ENCODE measurements around the gene PDGFA. TPM values are rescaled to one million over a fixed set of nuclear protein-coding genes. Genes with fewer than 3 reads are reported as not detected.

Gene PDGFA
- polyA plus RNA-seq, 3 donors from 2014 or later = 0.29 to 0.59 TPM; not detected in 1

- DNase-seq = no peak
- Mint-ChIP-seq H3K4me3 (no peak overlapping the region), H3K27me3 (ENCODE audit: low read depth in 3 of 3) (peaks cover 2% of the 10 kb centered on the region in 3 donors), H3K9me3 (no peaks in the 10 kb centered on the region), H3K36me3 (no peaks in the 10 kb centered on the region), H3K27ac (no peak overlapping the region), H3K4me1 (peaks cover 9 to 10% of the 10 kb centered on the region in 2 donors)
Observed at GRCh38 chr7:455110-455928, 64.3 kb downstream of the PDGFA start.

GRCh38 chr7:454356-455109 is 65.1 kb downstream of the PDGFA start:
- peaks cover 2 to 5% (median 2%) of the 10 kb centered on the region in 3 donors for H3K27me3 Mint-ChIP-seq (ENCODE audit: low read depth in 3 of 3)
- no peaks in the 10 kb centered on the region for H3K36me3 Mint-ChIP-seq
- no peak for DNase-seq
- H3K4me3 Mint-ChIP-seq = no peak overlapping the region
- no peak overlapping the region for H3K27ac Mint-ChIP-seq
- peaks cover 9 to 10% of the 10 kb centered on the region in 2 donors for H3K4me1 Mint-ChIP-seq
- no peaks in the 10 kb centered on the region for H3K9me3 Mint-ChIP-seq

GRCh38 chr7:453597-454306 is 65.9 kb downstream of the PDGFA start:
- Mint-ChIP-seq H3K4me3 (no peak overlapping the region), H3K4me1 (peaks cover 9 to 10% of the 10 kb centered on the region in 2 donors)
- no peak for DNase-seq

DNA sequence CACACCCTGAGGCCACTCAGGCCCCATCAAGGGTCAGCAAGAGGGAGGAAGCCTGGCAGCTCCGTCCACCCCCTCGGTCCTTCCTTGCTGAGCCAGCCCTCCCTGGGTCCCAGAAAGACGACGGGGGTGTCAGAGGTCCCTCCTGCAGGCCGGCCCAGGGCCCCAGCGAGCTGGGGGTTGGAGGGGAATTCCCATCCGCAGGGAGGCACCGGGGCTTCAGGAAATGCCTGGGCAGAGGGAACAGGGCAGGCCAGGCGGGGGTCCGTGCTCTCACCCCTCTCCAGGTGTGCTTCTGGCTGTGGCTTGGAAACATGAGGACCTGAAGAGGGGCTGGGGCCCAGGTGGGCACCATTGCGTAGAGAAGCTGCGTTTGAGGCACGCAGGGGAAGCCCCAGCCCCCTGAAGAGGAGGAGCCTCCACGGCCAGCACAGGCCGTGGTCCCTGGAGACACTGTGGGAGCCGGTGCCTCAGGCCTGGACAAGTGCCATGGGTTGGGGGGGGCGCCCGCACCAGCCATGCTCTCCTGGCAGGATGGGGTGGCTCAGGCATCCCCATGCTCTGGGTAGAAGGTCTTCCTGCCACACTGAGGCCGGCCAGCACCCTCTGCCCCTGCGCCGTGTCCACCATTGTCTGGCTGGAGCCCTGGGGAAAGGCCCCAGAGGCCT is 66.7 kb downstream of the PDGFA start:
- Mint-ChIP-seq H3K9me3 (no peaks in the 10 kb centered on the region), H3K4me1 (peaks cover 9 to 10% of the 10 kb centered on the region in 2 donors), H3K27me3 (ENCODE audit: low read depth in 3 of 3) (peaks cover 2 to 3% (median 3%) of the 10 kb centered on the region in 3 donors), H3K36me3 (no peaks in the 10 kb centered on the region), H3K27ac (no peak overlapping the region), H3K4me3 (no peak overlapping the region)
- no peak for DNase-seq

More at GRCh38 chr7:453597-454306, 65.9 kb downstream of the PDGFA start:
- H3K27ac Mint-ChIP-seq = no peak overlapping the region
- peaks cover 2 to 4% (median 3%) of the 10 kb centered on the region in 3 donors for H3K27me3 Mint-ChIP-seq (ENCODE audit: low read depth in 3 of 3)
- H3K9me3 Mint-ChIP-seq = no peaks in the 10 kb centered on the region
- H3K36me3 Mint-ChIP-seq = no peaks in the 10 kb centered on the region

- no peaks in the 10 kb centered on the region for H3K36me3 Mint-ChIP-seq
- H3K4me1 Mint-ChIP-seq = peaks cover 9 to 10% of the 10 kb centered on the region in 2 donors
- H3K27ac Mint-ChIP-seq = no peak overlapping the region
- DNase-seq = no peak
- H3K27me3 Mint-ChIP-seq (ENCODE audit: low read depth in 3 of 3) = peaks cover 2 to 3% (median 3%) of the 10 kb centered on the region in 3 donors
- H3K4me3 Mint-ChIP-seq = no peak overlapping the region
- no peaks in the 10 kb centered on the region for H3K9me3 Mint-ChIP-seq
Observed at GRCh38 chr7:452226-452751, 67.4 kb downstream of the PDGFA start.

GRCh38 chr7:451255-452225 is 68.1 kb downstream of the PDGFA start:
- Mint-ChIP-seq H3K36me3 (no peaks in the 10 kb centered on the region), H3K9me3 (no peaks in the 10 kb centered on the region), H3K4me3 (peak overlapping the region; percentile 12 to 75 (median 26)), H3K4me1 (peaks cover 9 to 10% of the 10 kb centered on the region in 2 donors), H3K27me3 (ENCODE audit: low read depth in 3 of 3) (peaks cover 2 to 3% (median 3%) of the 10 kb centered on the region in 3 donors), H3K27ac (peak overlapping the region in 2 of 6 donors; percentile 29 to 37)
- DNase-seq = no peak

GRCh38 chr7:450741-451140 is 68.9 kb downstream of the PDGFA start:
- Mint-ChIP-seq H3K4me1 (peaks cover 9 to 10% of the 10 kb centered on the region in 2 donors), H3K27ac (peak overlapping the region in 1 of 6 donors; percentile 37), H3K9me3 (no peaks in the 10 kb centered on the region), H3K36me3 (no peaks in the 10 kb centered on the region), H3K4me3 (peak overlapping the region in 3 of 5 donors; percentile 18 to 75 (median 31)), H3K27me3 (ENCODE audit: low read depth in 3 of 3) (peaks cover 2 to 3% (median 3%) of the 10 kb centered on the region in 3 donors)
- no peak for DNase-seq

DNA sequence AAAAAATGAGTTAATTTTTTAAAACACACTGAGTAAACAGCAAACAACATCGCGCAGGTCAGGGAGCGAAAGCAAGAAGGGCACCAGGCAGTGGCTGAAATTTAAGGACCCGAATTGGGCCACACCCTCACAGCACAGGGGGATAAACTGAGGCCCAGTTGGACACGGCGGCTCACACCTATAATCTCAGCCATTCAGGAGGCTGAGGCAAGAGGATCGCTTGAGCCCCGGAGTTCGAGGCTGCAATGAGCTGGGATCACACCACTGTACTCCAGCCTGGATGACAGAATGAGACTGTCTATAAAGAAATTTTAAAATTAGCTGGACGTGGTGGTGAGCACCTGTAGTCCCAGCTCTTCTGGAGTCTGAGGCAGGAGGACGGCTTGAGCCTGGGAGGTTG is 69.6 kb downstream of the PDGFA start:
- H3K4me1 Mint-ChIP-seq = peaks cover 9 to 10% of the 10 kb centered on the region in 2 donors

GRCh38 chr7:449324-450019 is 70.2 kb downstream of the PDGFA start:
- Mint-ChIP-seq H3K27ac (no peak overlapping the region), H3K36me3 (no peaks in the 10 kb centered on the region), H3K4me1 (peaks cover 9 to 10% of the 10 kb centered on the region in 2 donors), H3K4me3 (peak overlapping the region in 1 of 5 donors; percentile 25), H3K9me3 (no peaks in the 10 kb centered on the region), H3K27me3 (ENCODE audit: low read depth in 3 of 3) (peaks cover 2 to 3% (median 2%) of the 10 kb centered on the region in 3 donors)
- DNase-seq = no peak

More for the DNA sequence above, 69.6 kb downstream of the PDGFA start:
- Mint-ChIP-seq H3K27me3 (ENCODE audit: low read depth in 3 of 3) (peaks cover 2 to 3% (median 2%) of the 10 kb centered on the region in 3 donors), H3K9me3 (no peaks in the 10 kb centered on the region), H3K36me3 (no peaks in the 10 kb centered on the region), H3K27ac (no peak overlapping the region), H3K4me3 (no peak overlapping the region)
- no peak for DNase-seq

- H3K4me1 Mint-ChIP-seq = peaks cover 9 to 10% of the 10 kb centered on the region in 2 donors
- no peak overlapping the region for H3K27ac Mint-ChIP-seq
- no peaks in the 10 kb centered on the region for H3K36me3 Mint-ChIP-seq
- H3K9me3 Mint-ChIP-seq = no peaks in the 10 kb centered on the region
- DNase-seq = no peak
- no peak overlapping the region for H3K4me3 Mint-ChIP-seq
- H3K27me3 Mint-ChIP-seq (ENCODE audit: low read depth in 3 of 3) = peaks cover 0 to 3% (median 2%) of the 10 kb centered on the region in 3 donors
Observed at GRCh38 chr7:447523-447922, 72.1 kb downstream of the PDGFA start.
